LNCaP clone FGC (cell line): Measurements from ENCODE around the gene GTF3C5.

Experiments used
- DNase-seq: peaks from one replicate; pipeline ENCODE4 v3.0.0-alpha.2; 2011; ENCODE audit warnings: low read depth
- H3K4me3 ChIP-seq: 2 replicates; pipeline ENCODE4 v1.5.1; 2011; ENCODE audit warnings: mild to moderate bottlenecking, low read depth, low read length, control low read depth
- CTCF ChIP-seq: IDR thresholded peaks from 2 replicates; pipeline ENCODE4 v1.5.1; 2012; ENCODE audit warnings: mild to moderate bottlenecking; ENCODE audit not compliant: control insufficient read depth, insufficient read depth; ENCODE audit errors: extremely low read depth

Gene GTF3C5

GRCh38 chr9:133100506-133101355 is 69.9 kb downstream of the GTF3C5 start:
- no peak for TF ChIP-seq CTCF
- no peak overlapping the region for H3K4me3 ChIP-seq
- DNase-seq = no peak

GRCh38 chr9:133101356-133102189 is 70.8 kb downstream of the GTF3C5 start:
- H3K4me3 ChIP-seq = no peak overlapping the region
- DNase-seq = no peak
- TF ChIP-seq CTCF = no peak

- no peak for DNase-seq
- H3K4me3 ChIP-seq = no peak overlapping the region
- TF ChIP-seq CTCF = no peak
Observed at GRCh38 chr9:133102190-133103021, 71.6 kb downstream of the GTF3C5 start.

- no peak for DNase-seq
- peak; percentile 91 for TF ChIP-seq CTCF
- H3K4me3 ChIP-seq = no peak overlapping the region
Observed at GRCh38 chr9:133103183-133103986, 72.6 kb downstream of the GTF3C5 start.

- no peak for TF ChIP-seq CTCF
- H3K4me3 ChIP-seq = no peak overlapping the region
- DNase-seq = no peak
Observed at GRCh38 chr9:133103987-133104505, 73.2 kb downstream of the GTF3C5 start.

- DNase-seq = no peak
- H3K4me3 ChIP-seq = no peak overlapping the region
- no peak for TF ChIP-seq CTCF
Observed at GRCh38 chr9:133104718-133105460, 74.1 kb downstream of the GTF3C5 start.
